HUES64 (cell line): ENCODE results near the gene KRTAP4-1.
"Not testable (repeated sequence)": the region's sequence is repeated elsewhere in the genome, so short reads cannot be mapped to it uniquely, and the experiment has no call there.

ENCODE experiments used
- H3K27ac ChIP-seq: 2 replicates; pipeline ENCODE4 v1.7.0; 2013; ENCODE audit warnings: low read depth, low read length, inconsistent platforms
- H3K27me3 ChIP-seq: 2 replicates; pipeline ENCODE4 v1.6.1; 2013; ENCODE audit warnings: mild to moderate bottlenecking, low read length; ENCODE audit not compliant: insufficient read depth
- H3K36me3 ChIP-seq: 2 replicates; pipeline ENCODE4 v1.6.1; 2013; ENCODE audit warnings: mild to moderate bottlenecking, low read length; ENCODE audit not compliant: insufficient read depth
- H3K4me1 ChIP-seq: 2 replicates; pipeline ENCODE4 v1.6.1; 2013; ENCODE audit warnings: mild to moderate bottlenecking, low read length, moderate library complexity; ENCODE audit not compliant: insufficient read depth
- H3K4me3 ChIP-seq: 2 replicates; pipeline ENCODE4 v1.5.1; 2013; ENCODE audit warnings: mild to moderate bottlenecking, low read length, moderate library complexity
- H3K9ac ChIP-seq: 2 replicates; pipeline ENCODE4 v1.6.1; 2013; ENCODE audit warnings: mild to moderate bottlenecking, low read depth, low read length
- H3K9me3 ChIP-seq: 2 replicates; pipeline ENCODE4 v1.6.1; 2013; ENCODE audit warnings: low read depth, low read length; ENCODE audit not compliant: insufficient read depth
- WGBS: fragments of 150-250, 120-280 bp; methylation state at CpG from one replicate; pipeline ENCODE4 v1.1.7; 2013; ENCODE audit warnings: missing lambda C conversion rate; 5-methylcytosine and 5-hydroxymethylcytosine counted together

The KRTAP4-1 gene

GRCh38 chr17:41145261-41145660 lies 39.5 kb downstream of the KRTAP4-1 start:
- Histone ChIP-seq H3K27ac (no peak overlapping the region), H3K4me1 (no peaks in the 10 kb centered on the region), H3K4me3 (no peak overlapping the region), H3K9ac (no peak overlapping the region), H3K27me3 (no peaks in the 10 kb centered on the region), H3K36me3 (no peaks in the 10 kb centered on the region), H3K9me3 (peaks cover 17% of the 10 kb centered on the region)
- 60% methylated on average over 1 of the region's 2 CpGs for WGBS

DNA sequence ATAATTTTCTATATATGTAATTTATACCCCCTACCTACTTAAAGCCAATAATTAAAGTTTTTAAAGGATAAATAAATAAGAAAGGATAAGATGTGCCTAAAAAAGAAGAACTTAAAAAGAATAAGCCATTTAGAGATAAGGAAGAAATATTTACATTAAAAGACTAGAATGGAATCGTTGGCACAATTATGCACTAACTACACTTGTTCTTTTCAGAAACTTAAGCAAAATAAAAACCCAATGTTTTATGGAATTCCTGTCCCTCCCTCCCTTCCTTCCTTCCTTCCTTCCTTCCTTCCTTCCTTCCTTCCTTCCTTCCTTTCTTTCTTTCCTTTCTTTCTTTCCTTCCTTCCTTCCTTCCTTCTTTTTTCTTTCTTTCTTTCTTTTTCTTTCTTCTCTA lies 39.9 kb downstream of the KRTAP4-1 start:
- Histone ChIP-seq H3K27me3 (no peaks in the 10 kb centered on the region), H3K9me3 (peaks cover 18% of the 10 kb centered on the region), H3K36me3 (no peaks in the 10 kb centered on the region), H3K4me1 (no peaks in the 10 kb centered on the region), H3K9ac (no peak overlapping the region), H3K27ac (no peak overlapping the region), H3K4me3 (no peak overlapping the region)
- WGBS, result 87% methylated on average over 1 of the region's 1 CpG

- no peak overlapping the region for H3K27ac ChIP-seq
- no peaks in the 10 kb centered on the region for H3K4me1 ChIP-seq
- H3K4me3 ChIP-seq, result no peak overlapping the region
- no peaks in the 10 kb centered on the region for H3K36me3 ChIP-seq
- peaks cover 22% of the 10 kb centered on the region for H3K9me3 ChIP-seq
- no peak overlapping the region for H3K9ac ChIP-seq
- no peaks in the 10 kb centered on the region for H3K27me3 ChIP-seq
These were observed 43.4 kb downstream of the KRTAP4-1 start for GRCh38 chr17:41141361-41141760.

GRCh38 chr17:41140360-41141131 lies 44.2 kb downstream of the KRTAP4-1 start, which contains the start of gene KRTAP4-6:
Gene KRTAP4-6 (minus strand): TSS chr17:41140544. CDS start chr17:41140487, 57 bp downstream.
- 92% methylated on average over 6 of the region's 6 CpGs for WGBS
- H3K4me3 ChIP-seq, result no peak within 1 kb of the TSS
- H3K9me3 ChIP-seq, result peaks cover 22% of the 10 kb centered on the region
- H3K27me3 ChIP-seq, result no peaks in the 10 kb centered on the region
- H3K4me1 ChIP-seq, result no peaks in the 10 kb centered on the region
- H3K36me3 ChIP-seq, result no peaks in the 10 kb centered on the region
- no peak within 1 kb of the TSS for H3K9ac ChIP-seq
- H3K27ac ChIP-seq, result no peak within 1 kb of the TSS

DNA sequence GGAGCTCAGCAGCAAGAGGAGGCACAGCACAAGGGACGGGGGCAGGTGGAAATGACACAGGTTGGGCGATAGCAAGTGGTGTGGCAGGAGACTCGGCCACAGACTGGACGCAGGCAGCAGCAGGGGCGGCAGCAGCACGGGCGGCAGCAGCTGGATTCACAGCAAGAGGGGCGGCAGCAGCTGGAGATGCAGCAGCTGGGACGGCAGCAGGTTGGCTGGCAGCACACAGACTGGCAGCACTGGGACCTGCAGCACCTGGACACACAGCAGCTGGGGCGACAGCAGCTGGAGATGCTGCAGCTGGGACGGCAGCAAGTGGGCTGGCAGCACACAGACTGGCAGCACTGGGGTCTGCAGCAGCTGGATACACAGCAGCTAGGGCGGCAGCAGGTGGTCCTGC lies 44.8 kb downstream of the KRTAP4-1 start:
- not testable (repeated sequence) for H3K4me1 ChIP-seq, H3K27ac ChIP-seq, H3K27me3 ChIP-seq, H3K4me3 ChIP-seq, H3K9ac ChIP-seq, H3K36me3 ChIP-seq
- peaks cover 22% of the 10 kb centered on the region for H3K9me3 ChIP-seq
- WGBS, result 90% methylated on average over 12 of the region's 12 CpGs
